ENCODE results near the gene COA1.

Gene COA1

GRCh38 chr7:43653891-43654504, 75.3 kb downstream of the COA1 start:
- no peak for DNase-seq (ENCODE audit: low read depth in 2 of 2)

GRCh38 chr7:43653466-43653865, 75.9 kb downstream of the COA1 start:
- no peak for DNase-seq (ENCODE audit: low read depth in 2 of 2)

- no peak for DNase-seq (ENCODE audit: low read depth in 2 of 2)
These were observed 77.0 kb downstream of the COA1 start for GRCh38 chr7:43652364-43652763.

GRCh38 chr7:43650457-43651052, 78.8 kb downstream of the COA1 start:
- no peak for DNase-seq (ENCODE audit: low read depth in 2 of 2)

- peak; percentile 44 to 54 for DNase-seq (ENCODE audit: low read depth in 2 of 2)
These were observed 79.5 kb downstream of the COA1 start for GRCh38 chr7:43649755-43650274.

GRCh38 chr7:43648473-43649406, 80.6 kb downstream of the COA1 start:
- peak in 1 of 2 donors; percentile 62 for DNase-seq (ENCODE audit: low read depth in 2 of 2)

GRCh38 chr7:43647673-43648472, 81.5 kb downstream of the COA1 start:
- DNase-seq (ENCODE audit: low read depth in 2 of 2), result peak; percentile 50 to 52

- DNase-seq (ENCODE audit: low read depth in 2 of 2), result no peak
These were observed 82.0 kb downstream of the COA1 start for GRCh38 chr7:43647339-43647672.

- DNase-seq (ENCODE audit: low read depth in 2 of 2), result no peak
These were observed 82.6 kb downstream of the COA1 start for GRCh38 chr7:43646603-43647338.

- DNase-seq (ENCODE audit: low read depth in 2 of 2), result no peak
These were observed 83.6 kb downstream of the COA1 start for GRCh38 chr7:43645699-43646226.

GRCh38 chr7:43643846-43644245, 85.5 kb downstream of the COA1 start:
- DNase-seq (ENCODE audit: low read depth in 2 of 2), result no peak

GRCh38 chr7:43642897-43643630, 86.3 kb downstream of the COA1 start:
- no peak for DNase-seq (ENCODE audit: low read depth in 2 of 2)

GRCh38 chr7:43640679-43641078, 88.6 kb downstream of the COA1 start:
- no peak for DNase-seq (ENCODE audit: low read depth in 2 of 2)

GRCh38 chr7:43639858-43640491, 89.3 kb downstream of the COA1 start:
- DNase-seq (ENCODE audit: low read depth in 2 of 2), result no peak

- DNase-seq (ENCODE audit: low read depth in 2 of 2), result no peak
These were observed 92.1 kb downstream of the COA1 start for GRCh38 chr7:43637114-43637806.

- DNase-seq (ENCODE audit: low read depth in 2 of 2), result no peak
These were observed 93.2 kb downstream of the COA1 start for GRCh38 chr7:43636093-43636492.

GRCh38 chr7:43634384-43634783, 94.9 kb downstream of the COA1 start:
- DNase-seq (ENCODE audit: low read depth in 2 of 2), result no peak

GRCh38 chr7:43632746-43633145, 96.6 kb downstream of the COA1 start:
- DNase-seq (ENCODE audit: low read depth in 2 of 2), result no peak

- DNase-seq (ENCODE audit: low read depth in 2 of 2), result no peak
These were observed 97.8 kb downstream of the COA1 start for GRCh38 chr7:43631559-43631958.

Data from stimulated activated CD4-positive, alpha-beta T cell treated with anti-CD3 and anti-CD28 coated beads, Interleukin-15, amount 100 ng/mL, for 48 hours (primary cell).